GM12801 (cell line): Measurements from ENCODE around the gene SNED1.

Experiments
- CTCF ChIP-seq: IDR thresholded peaks from one replicate; pipeline ENCODE4 v1.5.1; 2011; ENCODE audit warnings: control low read depth; ENCODE audit not compliant: insufficient read length; ENCODE audit errors: extremely low read depth

Gene SNED1

DNA sequence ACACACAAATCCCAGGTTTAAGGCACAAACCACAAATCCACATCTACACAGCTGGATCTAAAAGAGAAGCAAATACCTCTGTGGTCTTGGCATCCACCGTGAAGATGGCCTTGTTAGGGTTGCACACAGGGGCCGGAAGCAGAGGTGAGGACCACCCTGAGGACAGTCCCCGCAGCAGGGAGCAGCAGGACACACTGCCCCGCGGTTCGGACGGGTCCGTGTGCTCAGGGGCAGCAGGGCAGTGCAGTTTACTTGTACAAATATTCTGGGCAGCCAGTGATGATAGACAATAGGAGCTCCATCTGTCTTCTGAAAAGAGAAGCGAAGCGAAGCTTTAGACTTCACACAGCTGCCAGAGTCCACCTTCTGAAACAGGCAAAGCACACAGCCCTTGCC is 142.0 kb downstream of the SNED1 start:
- no peak for TF ChIP-seq CTCF

DNA sequence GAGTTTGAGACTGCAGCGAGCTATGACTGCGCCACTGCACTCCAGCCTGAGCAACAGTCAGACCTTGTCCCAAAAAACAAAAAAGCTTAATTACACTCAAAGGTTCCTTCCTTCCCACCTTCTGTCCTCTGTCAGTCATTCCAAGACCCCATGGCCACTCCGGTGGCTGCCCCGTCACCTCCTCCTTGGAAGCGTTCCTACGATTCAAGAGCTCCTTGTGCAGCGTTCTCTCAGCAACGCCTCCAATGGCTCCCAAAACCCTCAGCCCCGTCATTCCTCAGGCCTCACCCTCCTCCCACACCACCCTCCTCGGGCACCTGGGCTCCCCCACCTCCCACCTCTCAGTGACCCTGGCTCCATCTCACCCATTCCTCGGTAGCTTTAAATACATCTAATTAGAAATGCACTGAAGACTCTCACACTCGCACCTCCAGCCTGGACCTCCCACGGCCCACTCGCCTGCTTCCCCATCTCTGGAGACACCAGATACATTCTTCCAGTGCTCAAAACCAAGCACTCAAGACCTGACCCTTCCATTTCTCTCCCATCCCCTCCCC is 142.9 kb downstream of the SNED1 start:
- no peak for TF ChIP-seq CTCF

DNA sequence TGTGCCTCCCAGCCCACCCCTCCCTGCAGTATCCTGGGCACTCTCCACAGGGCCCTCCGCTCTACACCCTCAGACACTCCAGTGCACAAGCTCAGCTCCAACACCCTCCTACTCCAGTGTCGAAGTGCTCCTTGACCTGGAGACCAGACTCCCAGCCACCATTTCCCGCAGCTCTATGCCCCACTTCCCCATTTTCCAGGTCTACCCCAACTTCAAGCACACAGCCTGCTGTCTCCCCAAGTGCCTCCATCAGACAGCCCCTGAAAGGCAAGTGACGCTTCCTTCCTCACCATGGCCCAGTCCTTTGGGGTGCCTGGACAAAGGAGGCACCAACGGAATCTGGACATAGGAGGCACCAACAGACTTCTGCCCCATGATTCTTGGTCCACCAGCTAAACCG is 143.6 kb downstream of the SNED1 start:
- no peak for TF ChIP-seq CTCF

- no peak for TF ChIP-seq CTCF
These were observed 144.2 kb downstream of the SNED1 start for GRCh38 chr2:241142593-241142992.
